Activated naive CD8-positive, alpha-beta T cell (primary cell): ENCODE measurements around the gene PAOX.
"Not testable (repeated sequence)": the region's sequence is repeated elsewhere in the genome, so short reads cannot be mapped to it uniquely, and the experiment has no call there.

Source experiments
- H3K27ac Mint-ChIP-seq: one replicate; pipeline ENCODE4 v1.8.0; 2021; ENCODE audit warnings: mixed read lengths
- H3K27me3 Mint-ChIP-seq: one replicate; pipeline ENCODE4 v1.8.0; 2021; ENCODE audit warnings: mixed read lengths
- H3K36me3 Mint-ChIP-seq: one replicate; pipeline ENCODE4 v1.8.0; 2021; ENCODE audit warnings: mixed read lengths
- H3K4me1 Mint-ChIP-seq: one replicate; pipeline ENCODE4 v1.8.0; 2021; ENCODE audit warnings: low read depth, mixed read lengths
- H3K4me3 Mint-ChIP-seq: one replicate; pipeline ENCODE4 v1.8.0; 2021; ENCODE audit warnings: mild to moderate bottlenecking, mixed read lengths
- H3K9me3 Mint-ChIP-seq: one replicate; pipeline ENCODE4 v1.8.0; 2021; ENCODE audit warnings: low read depth, mixed read lengths

PAOX gene

DNA sequence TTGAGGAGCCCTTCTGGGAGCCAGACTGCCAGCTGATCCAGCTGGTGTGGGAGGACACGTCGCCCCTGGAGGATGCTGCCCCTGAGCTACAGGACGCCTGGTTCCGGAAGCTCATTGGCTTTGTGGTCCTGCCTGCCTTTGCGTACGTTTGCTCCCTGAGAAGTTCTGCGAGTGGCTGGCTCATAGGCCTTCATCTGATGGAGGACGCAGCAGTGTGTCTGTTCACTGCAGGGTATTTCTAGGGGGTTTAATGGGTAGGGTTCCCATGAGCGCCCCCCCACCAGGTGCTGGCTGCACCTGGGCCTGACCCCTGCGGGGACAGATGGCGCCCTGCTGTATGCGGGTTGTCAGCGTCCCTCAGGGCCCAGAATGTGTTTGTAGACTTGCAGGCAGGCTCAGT, 5.0 kb downstream of the PAOX start:
- no peaks in the 10 kb centered on the region for H3K27me3 Mint-ChIP-seq
- no peak overlapping the region for H3K27ac Mint-ChIP-seq
- peaks cover 9% of the 10 kb centered on the region for H3K4me1 Mint-ChIP-seq
- H3K36me3 Mint-ChIP-seq: no peaks in the 10 kb centered on the region
- H3K9me3 Mint-ChIP-seq: no peaks in the 10 kb centered on the region
- no peak overlapping the region for H3K4me3 Mint-ChIP-seq

DNA sequence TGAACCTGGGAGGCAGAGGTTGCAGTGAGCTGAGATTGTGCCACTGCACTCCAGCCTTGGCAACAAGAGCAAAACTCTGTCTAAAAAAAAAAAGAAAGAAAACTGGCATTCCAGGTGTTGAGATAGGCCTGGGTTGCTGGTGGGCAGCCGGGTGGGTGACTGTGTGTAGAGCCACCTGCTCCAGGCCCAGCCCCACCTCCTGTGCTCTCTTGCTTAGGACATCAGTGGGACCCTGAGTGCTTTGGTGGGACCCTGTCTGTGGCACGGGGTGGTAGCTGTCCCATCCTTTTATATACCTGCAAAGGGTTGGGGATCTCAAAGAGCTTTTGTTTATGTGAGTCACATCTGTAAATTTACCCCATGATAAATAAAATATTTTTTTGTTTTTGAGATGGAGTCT, 6.2 kb downstream of the PAOX start:
- Mint-ChIP-seq H3K4me3 (no peak overlapping the region), H3K27ac (no peak overlapping the region), H3K9me3 (no peaks in the 10 kb centered on the region)

GRCh38 chr10:133386951-133387350, 7.9 kb downstream of the PAOX start:
- not testable (repeated sequence) for H3K4me3 Mint-ChIP-seq, H3K27ac Mint-ChIP-seq
- H3K4me1 Mint-ChIP-seq: peaks cover 32% of the 10 kb centered on the region

More for the DNA sequence above, 6.2 kb downstream of the PAOX start:
- H3K27me3 Mint-ChIP-seq: no peaks in the 10 kb centered on the region
- no peaks in the 10 kb centered on the region for H3K36me3 Mint-ChIP-seq
- H3K4me1 Mint-ChIP-seq: peaks cover 17% of the 10 kb centered on the region

DNA sequence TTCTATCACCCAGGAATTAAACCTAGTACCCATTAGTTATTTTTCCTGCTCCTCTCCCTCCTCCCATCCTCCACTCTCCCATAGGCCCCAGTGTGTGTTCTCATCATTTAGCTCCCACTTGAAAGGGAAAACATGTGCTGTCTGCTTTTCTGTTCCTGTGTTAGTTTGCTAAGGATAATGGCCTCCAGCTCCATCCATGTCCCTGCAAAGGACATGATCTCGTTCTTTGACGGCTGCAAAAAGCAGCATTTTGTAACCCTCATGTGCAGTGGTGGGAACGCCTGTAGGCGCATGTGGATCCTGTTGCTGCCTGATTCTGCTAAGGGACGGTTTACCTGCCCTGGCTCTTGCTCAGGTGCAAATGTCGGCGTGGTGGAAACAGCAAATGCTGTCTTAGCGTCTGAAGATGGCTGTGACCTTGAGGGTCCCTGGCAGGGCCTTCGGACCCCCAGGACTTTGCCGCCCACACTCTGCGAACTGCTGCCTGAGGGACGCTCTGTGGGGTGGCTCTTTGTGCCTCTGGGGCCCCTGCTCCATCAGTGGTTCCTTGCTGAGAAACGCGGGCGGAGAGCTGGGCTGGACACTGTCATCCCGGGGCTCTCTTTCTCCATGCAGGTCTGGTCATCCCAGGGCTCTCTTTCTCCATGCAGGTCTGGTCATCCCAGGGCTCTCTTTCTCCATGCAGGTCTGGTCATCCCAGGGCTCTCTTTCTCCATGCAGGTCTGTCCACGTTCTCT, 9.3 kb downstream of the PAOX start:
- Mint-ChIP-seq H3K9me3 (no peaks in the 10 kb centered on the region), H3K4me3 (peak overlapping the region; percentile 81), H3K27ac (peak overlapping the region; percentile 87), H3K36me3 (no peaks in the 10 kb centered on the region), H3K27me3 (no peaks in the 10 kb centered on the region), H3K4me1 (peaks cover 35% of the 10 kb centered on the region)

More at GRCh38 chr10:133386951-133387350, 7.9 kb downstream of the PAOX start:
- H3K9me3 Mint-ChIP-seq, H3K27me3 Mint-ChIP-seq, H3K36me3 Mint-ChIP-seq: not testable (repeated sequence)

DNA sequence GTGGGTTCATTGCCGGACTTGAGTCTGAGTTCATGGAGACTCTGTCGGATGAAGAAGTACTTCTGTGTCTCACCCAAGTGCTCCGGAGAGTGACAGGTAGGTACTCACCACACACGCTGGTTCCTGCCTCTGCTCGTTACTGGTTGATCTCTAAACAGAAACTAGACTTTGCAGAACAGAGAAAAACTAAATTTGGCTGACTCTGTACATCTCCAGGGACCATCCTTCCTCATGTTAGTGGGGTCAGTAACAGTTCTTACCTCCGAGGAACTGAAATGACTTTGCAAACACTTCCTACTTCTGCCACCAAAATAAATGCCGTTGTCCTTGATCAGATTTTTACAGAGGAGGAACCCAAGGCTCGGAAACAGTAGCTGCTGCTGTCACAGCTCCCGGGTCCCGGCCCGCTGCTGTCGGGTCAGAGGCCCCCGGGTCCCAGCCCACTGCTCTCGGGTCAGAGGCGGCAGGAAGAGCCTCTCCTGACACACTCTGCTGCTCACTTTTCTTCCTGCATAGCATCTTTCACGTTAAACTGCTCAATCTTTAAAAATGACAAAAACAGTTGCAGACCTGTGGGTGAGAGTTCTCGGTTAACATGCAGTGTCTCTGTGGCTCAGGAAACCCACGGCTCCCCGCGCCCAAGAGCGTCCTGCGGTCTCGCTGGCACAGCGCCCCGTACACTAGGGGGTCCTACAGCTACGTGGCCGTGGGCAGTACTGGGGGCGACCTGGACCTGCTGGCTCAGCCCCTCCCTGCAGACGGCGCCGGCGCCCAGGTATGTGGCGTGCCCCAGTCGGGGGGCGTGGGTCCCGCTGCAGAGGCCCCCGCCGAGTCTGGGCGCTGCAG, 10.1 kb downstream of the PAOX start:
- Mint-ChIP-seq H3K36me3 (no peaks in the 10 kb centered on the region), H3K4me3 (peak overlapping the region; percentile 81), H3K9me3 (no peaks in the 10 kb centered on the region), H3K27me3 (no peaks in the 10 kb centered on the region), H3K27ac (peak overlapping the region; percentile 87), H3K4me1 (peaks cover 37% of the 10 kb centered on the region)

DNA sequence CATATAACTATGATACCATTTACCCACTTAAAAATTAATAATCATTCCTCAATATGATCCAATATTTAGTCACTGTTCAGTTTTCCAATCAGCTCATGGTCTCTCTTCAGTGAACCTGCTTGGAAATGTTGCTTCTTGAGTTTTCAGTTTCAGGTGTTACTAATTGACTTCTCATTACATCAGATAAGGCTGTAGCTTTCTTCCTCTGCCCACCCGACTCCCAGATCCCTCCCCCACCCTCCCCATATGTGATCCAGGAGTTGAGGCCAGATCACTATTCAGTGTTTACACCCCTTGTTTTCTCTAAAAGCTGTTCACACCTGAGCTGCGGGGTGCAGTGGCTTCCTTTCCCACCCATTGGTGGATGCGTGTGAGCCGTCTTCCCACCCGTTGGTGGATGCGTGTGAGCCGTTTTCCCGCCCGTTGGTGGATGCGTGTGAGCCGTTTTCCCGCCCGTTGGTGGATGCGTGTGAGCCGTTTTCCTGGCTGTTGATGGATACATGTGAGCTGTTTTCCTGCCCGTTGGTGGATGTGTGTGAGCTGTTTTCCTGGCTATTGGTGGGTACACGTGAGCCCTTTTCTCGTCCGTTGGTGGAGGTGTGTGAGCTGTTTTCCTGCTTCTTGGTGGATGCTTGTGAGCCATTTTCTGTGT, 11.7 kb downstream of the PAOX start:
- H3K4me1 Mint-ChIP-seq: peaks cover 46% of the 10 kb centered on the region
- H3K27me3 Mint-ChIP-seq: no peaks in the 10 kb centered on the region
- H3K36me3 Mint-ChIP-seq: no peaks in the 10 kb centered on the region
- H3K27ac Mint-ChIP-seq: peak overlapping the region; percentile 94
- H3K9me3 Mint-ChIP-seq: no peaks in the 10 kb centered on the region
- H3K4me3 Mint-ChIP-seq: peak overlapping the region; percentile 80

DNA sequence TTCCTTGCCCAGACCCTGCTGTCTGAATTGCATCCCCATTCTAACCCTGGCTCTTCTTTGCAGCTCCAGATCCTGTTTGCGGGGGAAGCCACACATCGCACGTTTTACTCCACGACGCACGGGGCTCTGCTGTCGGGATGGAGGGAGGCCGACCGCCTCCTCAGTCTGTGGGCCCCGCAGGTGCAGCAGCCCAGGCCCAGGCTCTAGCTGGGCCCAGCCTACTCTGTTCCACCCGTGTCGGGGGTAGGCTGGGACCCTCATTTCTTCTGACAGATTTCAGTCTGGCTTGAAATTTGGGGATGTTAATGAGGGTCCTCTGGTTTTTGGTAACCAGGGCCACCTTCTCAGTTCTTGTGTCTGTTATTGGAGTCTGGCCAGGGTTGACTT, 12.2 kb downstream of the PAOX start:
- H3K9me3 Mint-ChIP-seq: no peaks in the 10 kb centered on the region
- H3K27ac Mint-ChIP-seq: peak overlapping the region; percentile 94
- H3K4me3 Mint-ChIP-seq: peak overlapping the region; percentile 80

DNA sequence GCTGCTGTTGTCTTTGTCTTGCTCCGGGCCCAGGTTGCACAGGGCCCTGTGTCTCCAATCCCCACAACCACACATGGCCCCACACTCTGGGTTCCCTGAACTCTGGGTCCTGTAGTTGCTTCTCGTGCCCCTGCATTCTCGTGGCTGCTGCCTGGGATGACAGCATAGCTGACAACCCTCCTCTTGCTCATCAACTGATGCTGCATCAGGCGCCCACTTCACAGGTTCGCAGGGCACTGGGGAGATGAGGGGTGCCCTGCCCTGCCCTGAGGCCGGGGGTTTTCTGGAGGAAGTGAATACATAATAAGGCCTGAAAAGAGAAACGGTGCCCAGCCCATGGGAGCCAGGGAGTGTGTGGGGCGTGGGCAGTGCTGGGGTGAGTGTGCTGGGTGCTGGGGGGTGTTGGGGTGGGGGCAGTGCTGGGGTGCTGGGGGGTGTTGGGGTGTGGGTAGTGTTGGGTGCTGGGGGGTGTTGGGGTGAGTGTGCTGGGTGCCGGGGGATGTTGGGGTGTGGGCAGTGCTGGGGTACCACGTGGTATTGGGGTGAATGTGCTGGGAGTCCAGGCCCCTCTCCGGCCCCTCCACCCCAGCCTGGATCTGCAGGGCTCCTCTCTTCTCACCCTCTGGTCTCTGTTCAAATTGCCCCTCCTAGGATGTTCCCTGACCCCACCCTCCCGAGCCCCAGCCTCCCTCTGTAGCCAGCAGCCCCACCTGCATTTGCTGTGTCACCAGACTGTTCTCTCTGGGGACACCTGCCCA, 12.9 kb downstream of the PAOX start:
- Mint-ChIP-seq H3K9me3 (no peaks in the 10 kb centered on the region), H3K27ac (peak overlapping the region; percentile 68), H3K36me3 (no peaks in the 10 kb centered on the region), H3K4me3 (peak overlapping the region; percentile 80), H3K4me1 (peaks cover 48% of the 10 kb centered on the region), H3K27me3 (no peaks in the 10 kb centered on the region)

More for the DNA sequence above, 12.2 kb downstream of the PAOX start:
- no peaks in the 10 kb centered on the region for H3K36me3 Mint-ChIP-seq
- H3K27me3 Mint-ChIP-seq: no peaks in the 10 kb centered on the region
- H3K4me1 Mint-ChIP-seq: peaks cover 47% of the 10 kb centered on the region

GRCh38 chr10:133393401-133394063, 14.5 kb downstream of the PAOX start:
- peaks cover 50% of the 10 kb centered on the region for H3K4me1 Mint-ChIP-seq
- H3K36me3 Mint-ChIP-seq: peaks cover 4% of the 10 kb centered on the region
- H3K27ac Mint-ChIP-seq: peak overlapping the region; percentile 70
- H3K4me3 Mint-ChIP-seq: peak overlapping the region; percentile 96
- no peaks in the 10 kb centered on the region for H3K9me3 Mint-ChIP-seq
- H3K27me3 Mint-ChIP-seq: no peaks in the 10 kb centered on the region

DNA sequence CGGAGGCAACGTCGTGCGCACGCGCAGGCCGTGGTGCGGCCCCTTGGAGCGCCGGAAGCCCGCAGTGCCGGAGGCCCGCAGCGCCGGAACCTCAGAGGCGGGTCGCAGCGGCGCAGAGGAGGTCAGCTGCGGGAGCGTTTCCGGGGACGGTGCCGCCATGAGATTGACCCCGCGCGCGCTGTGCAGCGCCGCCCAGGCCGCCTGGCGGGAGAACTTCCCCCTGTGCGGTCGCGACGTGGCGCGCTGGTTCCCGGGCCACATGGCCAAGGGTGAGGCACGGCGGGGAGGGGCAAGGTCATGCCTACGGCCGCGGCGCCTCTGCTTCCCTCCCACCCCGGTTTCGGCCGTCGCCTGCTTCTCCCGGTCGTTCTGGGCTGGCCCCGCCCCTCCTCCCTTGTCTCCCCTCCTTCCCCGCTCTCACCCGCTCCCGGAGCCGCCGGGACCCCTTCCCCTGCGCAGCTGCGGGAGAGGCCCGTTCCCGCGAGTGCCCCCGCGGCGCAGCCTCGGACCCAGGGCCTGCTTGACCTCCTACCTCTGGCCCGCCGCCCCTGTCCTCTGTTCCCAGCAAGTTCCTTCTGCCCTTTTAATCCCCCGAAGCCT, 15.1 kb downstream of the PAOX start, which contains the start of gene MTG1:
MTG1 (plus strand) TSS at position 94 of the 600 bp plus-strand sequence; CDS start at position 158, 64 bp downstream.
- peaks cover 4% of the 10 kb centered on the region for H3K36me3 Mint-ChIP-seq
- H3K27me3 Mint-ChIP-seq: no peaks in the 10 kb centered on the region
- H3K9me3 Mint-ChIP-seq: no peaks in the 10 kb centered on the region
- peaks cover 46% of the 10 kb centered on the region for H3K4me1 Mint-ChIP-seq
- H3K27ac Mint-ChIP-seq: peak within 1 kb of the TSS; percentile 98
- H3K4me3 Mint-ChIP-seq: peak within 1 kb of the TSS; percentile 96

DNA sequence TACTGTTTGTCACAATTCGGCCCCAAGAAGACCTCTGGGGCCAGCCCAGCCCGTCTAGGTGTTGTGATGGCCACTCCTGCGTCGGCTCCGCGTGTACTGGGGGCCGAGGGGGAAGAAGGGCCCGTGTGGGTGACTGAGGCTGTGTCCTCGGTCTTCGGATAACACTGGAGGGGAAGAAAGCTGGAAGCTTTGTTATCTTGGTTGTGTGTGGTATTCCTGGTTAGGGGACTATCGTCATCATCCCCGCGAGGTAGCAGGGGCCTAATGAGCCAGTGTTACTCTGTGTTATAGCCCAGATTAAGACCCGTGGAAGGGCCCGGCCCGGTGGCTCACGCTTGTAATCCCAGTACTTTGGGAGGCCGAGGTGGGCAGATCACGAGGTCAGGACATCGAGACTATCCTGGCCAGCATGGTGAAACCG, 15.7 kb downstream of the PAOX start:
- H3K27ac Mint-ChIP-seq: peak overlapping the region; percentile 98
- no peaks in the 10 kb centered on the region for H3K27me3 Mint-ChIP-seq
- H3K36me3 Mint-ChIP-seq: peaks cover 4% of the 10 kb centered on the region
- peaks cover 44% of the 10 kb centered on the region for H3K4me1 Mint-ChIP-seq
- H3K4me3 Mint-ChIP-seq: peak overlapping the region; percentile 96
- no peaks in the 10 kb centered on the region for H3K9me3 Mint-ChIP-seq

GRCh38 chr10:133396035-133396624, 17.1 kb downstream of the PAOX start:
- peaks cover 41% of the 10 kb centered on the region for H3K4me1 Mint-ChIP-seq
- H3K36me3 Mint-ChIP-seq: peaks cover 4% of the 10 kb centered on the region
- no peak overlapping the region for H3K27ac Mint-ChIP-seq
- no peaks in the 10 kb centered on the region for H3K27me3 Mint-ChIP-seq
- H3K4me3 Mint-ChIP-seq: peak overlapping the region; percentile 96
- H3K9me3 Mint-ChIP-seq: no peaks in the 10 kb centered on the region

- Mint-ChIP-seq H3K27me3 (no peaks in the 10 kb centered on the region), H3K36me3 (peaks cover 7% of the 10 kb centered on the region), H3K4me1 (peaks cover 38% of the 10 kb centered on the region), H3K4me3 (no peak overlapping the region), H3K9me3 (no peaks in the 10 kb centered on the region), H3K27ac (peak overlapping the region; percentile 72)
Observed at GRCh38 chr10:133397938-133398337, 18.9 kb downstream of the PAOX start.
